GM21786 (cell line): ENCODE results near the gene KCNK16.
A peak's percentile ranks its signal among the peaks of the same experiment; 100 is the strongest.

ENCODE experiments used
- ATAC-seq: cut with Tn5 transposase; IDR thresholded peaks from one replicate; pipeline ENCODE4 v1.9.1; 2021; ENCODE audit not compliant: unreplicated experiment

Gene KCNK16

DNA sequence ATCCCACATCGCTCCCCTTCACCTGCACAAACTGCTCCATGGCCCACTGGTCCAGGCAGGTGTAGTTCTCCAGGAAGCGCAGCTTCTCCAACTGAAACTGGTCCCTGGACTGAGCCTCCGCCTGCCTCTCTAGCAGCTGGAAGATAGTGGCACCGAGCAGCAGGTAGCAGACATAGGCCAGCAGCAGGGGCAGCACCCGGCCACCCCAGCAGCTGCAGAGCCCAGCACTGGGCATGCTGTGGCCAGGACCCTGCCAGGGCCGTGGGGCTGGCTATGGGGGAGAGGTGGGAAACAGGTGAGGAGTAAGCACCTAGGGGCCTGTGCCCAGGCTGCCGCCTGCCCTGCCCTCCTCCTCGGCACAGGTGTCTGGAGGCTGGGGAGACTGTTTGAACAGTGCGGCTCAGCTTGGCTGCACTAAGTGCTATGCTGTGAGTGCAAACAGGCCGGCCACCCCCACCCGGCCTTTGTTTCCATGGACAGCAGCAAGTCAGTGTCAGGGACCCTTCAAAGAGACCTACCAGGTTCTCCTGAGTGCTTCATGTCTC, at the start of gene KCNK16:
KCNK16 (minus strand) TSS at position 397 of the 545 bp plus-strand sequence; CDS start at position 235, 162 bp downstream.
- ATAC-seq = no peak

DNA sequence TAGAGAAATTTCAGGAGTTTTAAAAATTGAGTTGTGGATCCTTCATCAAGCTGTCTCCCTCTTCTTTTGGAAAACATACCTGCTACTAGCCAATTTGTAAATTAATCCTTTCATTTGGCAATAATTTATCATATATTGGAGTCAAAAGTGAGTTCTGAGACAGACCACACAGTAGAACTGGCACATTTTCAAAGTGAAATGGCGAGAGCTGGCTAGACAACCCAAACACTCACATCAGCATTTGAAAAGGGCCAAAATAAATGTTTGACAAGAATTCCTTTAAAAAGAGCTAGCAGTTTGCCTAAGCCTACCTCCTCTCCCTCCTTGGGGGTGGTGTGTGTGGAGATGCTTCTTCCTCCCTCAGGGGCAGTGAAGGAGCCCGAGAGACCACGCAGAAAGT, 47.9 kb upstream of the KCNK16 start:
- ATAC-seq = no peak

GRCh38 chr6:39369987-39370386, 47.5 kb upstream of the KCNK16 start:
- ATAC-seq = no peak

- ATAC-seq = no peak
These were observed 45.2 kb upstream of the KCNK16 start for GRCh38 chr6:39367700-39368099.

DNA sequence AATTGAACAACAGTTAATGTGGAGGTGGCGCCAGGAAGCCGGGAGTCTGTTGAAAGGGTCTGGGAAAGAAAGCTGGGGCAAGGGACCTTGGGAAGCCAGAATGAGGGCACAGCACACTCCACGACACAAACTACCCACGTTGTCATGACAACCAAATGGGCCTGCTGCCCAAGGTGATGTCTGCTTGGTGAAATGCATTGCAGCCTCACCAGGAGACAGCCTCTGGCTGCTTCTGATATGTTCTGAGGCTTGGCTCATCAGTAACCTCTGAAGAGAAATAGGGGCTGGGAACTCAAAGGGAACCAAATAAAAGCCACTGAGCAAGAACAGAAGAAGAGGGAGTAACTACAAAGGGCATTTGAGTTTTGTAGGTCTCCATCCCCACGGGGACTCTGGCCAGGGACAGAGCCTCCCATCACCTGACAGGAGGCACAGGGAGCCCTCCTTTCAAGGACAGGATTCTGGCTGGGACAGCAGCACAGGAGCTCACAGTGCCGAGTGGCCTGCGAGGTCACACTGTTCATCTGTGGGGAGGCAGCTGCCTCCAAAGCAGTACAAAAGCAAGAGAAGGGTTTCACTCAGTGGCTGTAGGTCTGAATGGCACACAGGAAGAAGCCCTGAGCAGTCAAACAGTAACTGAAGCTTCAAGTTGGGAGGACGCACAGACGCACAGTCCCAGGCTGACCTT, 44.6 kb upstream of the KCNK16 start:
- no peak for ATAC-seq

- no peak for ATAC-seq
These were observed 43.0 kb upstream of the KCNK16 start for GRCh38 chr6:39365281-39366074.

- no peak for ATAC-seq
These were observed 40.8 kb upstream of the KCNK16 start for GRCh38 chr6:39363280-39363679.

- no peak for ATAC-seq
These were observed 40.0 kb upstream of the KCNK16 start for GRCh38 chr6:39362487-39362865.

GRCh38 chr6:39361657-39362486, 39.4 kb upstream of the KCNK16 start:
- ATAC-seq = peak; percentile 65

DNA sequence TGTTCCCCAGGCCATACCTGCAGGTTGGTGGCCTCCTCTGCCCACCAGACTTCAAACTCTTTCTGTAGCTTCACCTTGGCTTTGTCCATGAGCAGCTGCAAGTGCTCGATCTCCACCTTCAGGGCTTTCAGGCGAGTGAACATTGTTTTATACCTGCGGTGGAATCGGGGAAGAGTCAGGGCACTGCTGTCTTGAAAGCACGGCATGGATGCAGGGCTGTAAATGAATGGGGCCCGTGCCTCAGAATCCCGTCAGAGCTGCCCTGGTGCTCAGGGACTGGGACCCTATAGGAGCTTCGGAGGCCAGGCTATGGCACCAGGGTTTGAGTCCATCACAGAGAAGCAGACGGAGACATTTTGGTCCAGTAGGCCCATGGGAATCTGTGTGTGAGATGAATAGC, 37.9 kb upstream of the KCNK16 start:
- ATAC-seq = no peak

DNA sequence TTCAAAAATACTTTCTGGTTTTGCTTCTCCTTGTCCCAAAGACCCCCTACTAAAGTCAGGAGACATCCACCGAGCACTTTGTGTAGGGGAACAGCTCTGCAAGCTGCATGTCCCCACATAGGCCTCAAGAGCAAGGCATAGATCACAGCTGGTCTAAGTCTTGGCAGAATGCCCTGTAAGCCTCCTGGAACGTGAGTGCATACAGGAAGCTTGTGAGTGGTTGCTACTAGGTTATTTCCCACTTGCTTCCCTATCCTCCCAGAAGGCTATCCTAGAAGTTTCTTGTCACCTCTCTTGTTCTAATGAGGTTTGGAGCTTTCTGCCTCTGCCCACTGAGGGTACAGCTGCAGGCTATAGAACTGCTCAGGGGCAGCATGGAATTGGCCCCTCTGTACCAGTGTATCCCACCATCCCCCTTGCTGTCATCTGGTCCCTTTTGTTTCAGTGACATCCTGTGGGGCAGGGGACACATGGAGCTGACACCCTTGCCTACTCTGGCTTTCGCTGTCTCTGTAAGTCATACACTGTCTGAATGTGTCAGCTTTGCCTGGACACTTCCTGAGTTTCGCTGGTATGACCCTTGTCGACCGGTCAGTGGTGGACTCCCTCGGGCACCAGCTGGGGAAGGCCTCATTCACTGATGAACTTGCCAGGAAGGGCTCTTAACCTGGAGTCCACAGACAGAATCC, 35.6 kb upstream of the KCNK16 start:
- ATAC-seq = no peak

- no peak for ATAC-seq
These were observed 31.3 kb upstream of the KCNK16 start for GRCh38 chr6:39353698-39354315.

- no peak for ATAC-seq
These were observed 28.4 kb upstream of the KCNK16 start for GRCh38 chr6:39350723-39351505.

GRCh38 chr6:39348740-39349139, 26.2 kb upstream of the KCNK16 start:
- ATAC-seq = no peak

GRCh38 chr6:39347906-39348585, 25.5 kb upstream of the KCNK16 start:
- ATAC-seq = no peak

DNA sequence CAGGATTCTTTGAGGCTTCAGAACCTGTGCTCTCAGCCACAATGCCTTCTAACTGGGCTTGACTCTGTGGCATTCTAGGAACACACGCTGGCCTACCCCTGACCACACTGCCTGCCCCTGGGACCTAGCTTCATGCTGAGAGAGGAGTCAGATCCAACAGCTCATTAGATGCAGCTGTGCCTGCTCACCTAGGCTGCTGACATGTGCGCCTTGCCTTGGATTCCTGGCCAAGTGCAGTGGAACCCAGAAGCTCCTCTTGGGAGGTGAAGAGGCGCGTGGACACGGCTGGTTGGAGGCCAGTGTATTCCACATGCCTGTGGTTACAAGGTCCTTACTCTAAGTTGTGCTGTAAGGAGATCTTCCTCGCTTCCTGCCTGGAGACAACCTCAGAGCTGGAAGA, 24.7 kb upstream of the KCNK16 start:
- no peak for ATAC-seq

DNA sequence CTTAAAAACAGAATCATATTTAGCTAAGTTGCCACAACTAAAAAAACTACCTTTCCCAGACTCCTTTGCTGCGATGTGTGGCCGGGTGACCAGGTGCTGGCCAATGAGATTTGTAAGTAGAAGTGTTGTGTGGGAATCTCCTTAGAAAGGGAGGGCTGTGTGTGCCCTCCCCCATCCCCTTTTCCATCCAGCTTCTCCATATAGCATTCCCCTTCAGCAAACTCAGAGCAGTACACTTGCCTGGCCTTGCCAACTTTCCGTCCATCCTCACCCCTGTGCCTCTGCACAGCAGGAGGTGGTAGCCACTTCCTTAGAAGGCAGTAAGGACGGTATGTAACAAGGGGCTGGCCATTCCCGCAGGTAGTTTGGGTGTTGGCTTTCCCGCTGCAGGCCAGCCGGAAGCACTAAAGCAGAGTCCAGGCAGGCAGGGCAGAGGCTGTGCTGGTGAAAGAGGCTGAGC, 22.3 kb upstream of the KCNK16 start:
- no peak for ATAC-seq

- no peak for ATAC-seq
These were observed 20.9 kb upstream of the KCNK16 start for GRCh38 chr6:39343396-39343870.
